ENCODE measurements around the gene TFPI.

Gene TFPI

GRCh38 chr2:187528042-187528441 is 26.2 kb downstream of the TFPI start:
- Histone ChIP-seq H3K9me2 (replicated peaks; ENCODE audit: control insufficient read depth, low read length) (no peaks in the 10 kb centered on the region), H3K4me2 (ENCODE audit: low read length) (no peak overlapping the region), H3K79me2 (ENCODE audit: control insufficient read depth, low read length) (no peaks in the 10 kb centered on the region), H4K20me1 (ENCODE audit: control insufficient read depth, insufficient read depth, low read depth, low read length) (no peaks in the 10 kb centered on the region), H3K4me1 (ENCODE audit: control insufficient read depth, low read length) (no peaks in the 10 kb centered on the region), H3K27me3 (ENCODE audit: control insufficient read depth, low read length) (no peaks in the 10 kb centered on the region), H3K9me3 (ENCODE audit: control insufficient read depth, insufficient read depth, low read length) (no peaks in the 10 kb centered on the region), H3F3A (ENCODE audit: control insufficient read depth, insufficient read depth) (no peaks in the 10 kb centered on the region), H3K27ac (ENCODE audit: low read depth, low read length) (no peak overlapping the region), H3K36me3 (ENCODE audit: control insufficient read depth, low read length) (no peaks in the 10 kb centered on the region), H3K4me3 (ENCODE audit: low read length) (no peak overlapping the region)
- TF ChIP-seq, protein P1, sequence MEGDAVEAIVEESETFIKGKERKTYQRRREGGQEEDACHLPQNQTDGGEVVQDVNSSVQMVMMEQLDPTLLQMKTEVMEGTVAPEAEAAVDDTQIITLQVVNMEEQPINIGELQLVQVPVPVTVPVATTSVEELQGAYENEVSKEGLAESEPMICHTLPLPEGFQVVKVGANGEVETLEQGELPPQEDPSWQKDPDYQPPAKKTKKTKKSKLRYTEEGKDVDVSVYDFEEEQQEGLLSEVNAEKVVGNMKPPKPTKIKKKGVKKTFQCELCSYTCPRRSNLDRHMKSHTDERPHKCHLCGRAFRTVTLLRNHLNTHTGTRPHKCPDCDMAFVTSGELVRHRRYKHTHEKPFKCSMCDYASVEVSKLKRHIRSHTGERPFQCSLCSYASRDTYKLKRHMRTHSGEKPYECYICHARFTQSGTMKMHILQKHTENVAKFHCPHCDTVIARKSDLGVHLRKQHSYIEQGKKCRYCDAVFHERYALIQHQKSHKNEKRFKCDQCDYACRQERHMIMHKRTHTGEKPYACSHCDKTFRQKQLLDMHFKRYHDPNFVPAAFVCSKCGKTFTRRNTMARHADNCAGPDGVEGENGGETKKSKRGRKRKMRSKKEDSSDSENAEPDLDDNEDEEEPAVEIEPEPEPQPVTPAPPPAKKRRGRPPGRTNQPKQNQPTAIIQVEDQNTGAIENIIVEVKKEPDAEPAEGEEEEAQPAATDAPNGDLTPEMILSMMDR (IDR thresholded peaks at IDR 0.05; ENCODE audit: low read depth, low read length, poor library complexity, severe bottlenecking) = no peak
- TF ChIP-seq EZH2phosphoT487 (IDR thresholded peaks at IDR 0.05; ENCODE audit: borderline replicate concordance, low read length) = no peak

DNA sequence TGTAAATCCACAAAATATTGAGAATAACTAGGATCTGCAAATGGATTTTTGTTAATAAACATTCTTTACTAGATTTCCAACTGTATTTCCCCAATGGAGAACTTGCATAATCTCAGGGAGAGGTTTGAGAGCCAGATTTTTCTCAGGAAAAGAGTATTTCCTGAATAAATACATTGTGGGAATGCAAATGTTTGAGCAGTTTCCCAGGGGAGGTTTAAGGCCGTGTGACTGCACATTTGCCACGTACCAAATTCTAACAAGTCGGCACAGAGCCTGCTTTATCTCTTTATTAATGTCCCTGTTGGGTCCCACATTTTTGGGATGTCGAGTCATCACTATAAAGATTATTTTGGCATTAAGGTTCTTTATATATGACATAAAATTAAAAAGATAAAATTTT is 27.0 kb downstream of the TFPI start:
- H3K79me2 ChIP-seq (ENCODE audit: control insufficient read depth, low read length) = no peaks in the 10 kb centered on the region

GRCh38 chr2:187526792-187527191 is 27.4 kb downstream of the TFPI start:
- no peak overlapping the region for H3K4me2 ChIP-seq (ENCODE audit: low read length)
- no peak overlapping the region for H3K4me3 ChIP-seq (ENCODE audit: low read length)
- H3K27ac ChIP-seq (ENCODE audit: low read depth, low read length) = no peak overlapping the region
- no peaks in the 10 kb centered on the region for H3K4me1 ChIP-seq (ENCODE audit: control insufficient read depth, low read length)
- H4K20me1 ChIP-seq (ENCODE audit: control insufficient read depth, insufficient read depth, low read depth, low read length) = no peaks in the 10 kb centered on the region
- no peaks in the 10 kb centered on the region for H3K36me3 ChIP-seq (ENCODE audit: control insufficient read depth, low read length)
- no peaks in the 10 kb centered on the region for H3K79me2 ChIP-seq (ENCODE audit: control insufficient read depth, low read length)
- H3F3A ChIP-seq (ENCODE audit: control insufficient read depth, insufficient read depth) = no peaks in the 10 kb centered on the region
- no peaks in the 10 kb centered on the region for H3K9me2 ChIP-seq (replicated peaks; ENCODE audit: control insufficient read depth, low read length)
- H3K9me3 ChIP-seq (ENCODE audit: control insufficient read depth, insufficient read depth, low read length) = no peaks in the 10 kb centered on the region
- H3K27me3 ChIP-seq (ENCODE audit: control insufficient read depth, low read length) = no peaks in the 10 kb centered on the region
- TF ChIP-seq EZH2phosphoT487 (IDR thresholded peaks at IDR 0.05; ENCODE audit: borderline replicate concordance, low read length) = no peak
- TF ChIP-seq, protein P1 (IDR thresholded peaks at IDR 0.05; ENCODE audit: low read depth, low read length, poor library complexity, severe bottlenecking) = no peak

More for the DNA sequence above, 27.0 kb downstream of the TFPI start:
- H3K27me3 ChIP-seq (ENCODE audit: control insufficient read depth, low read length) = no peaks in the 10 kb centered on the region
- H3K4me2 ChIP-seq (ENCODE audit: low read length) = no peak overlapping the region
- H3F3A ChIP-seq (ENCODE audit: control insufficient read depth, insufficient read depth) = no peaks in the 10 kb centered on the region
- no peaks in the 10 kb centered on the region for H4K20me1 ChIP-seq (ENCODE audit: control insufficient read depth, insufficient read depth, low read depth, low read length)
- H3K9me3 ChIP-seq (ENCODE audit: control insufficient read depth, insufficient read depth, low read length) = no peaks in the 10 kb centered on the region
- no peak overlapping the region for H3K4me3 ChIP-seq (ENCODE audit: low read length)
- H3K9me2 ChIP-seq (replicated peaks; ENCODE audit: control insufficient read depth, low read length) = no peaks in the 10 kb centered on the region
- H3K27ac ChIP-seq (ENCODE audit: low read depth, low read length) = no peak overlapping the region
- H3K4me1 ChIP-seq (ENCODE audit: control insufficient read depth, low read length) = no peaks in the 10 kb centered on the region
- H3K36me3 ChIP-seq (ENCODE audit: control insufficient read depth, low read length) = no peaks in the 10 kb centered on the region
- TF ChIP-seq, protein P1 (IDR thresholded peaks at IDR 0.05; ENCODE audit: low read depth, low read length, poor library complexity, severe bottlenecking) = no peak
- TF ChIP-seq EZH2phosphoT487 (IDR thresholded peaks at IDR 0.05; ENCODE audit: borderline replicate concordance, low read length) = no peak
